HG03039 (cell line): ENCODE measurements around the gene GLYR1.
"Not testable (repeated sequence)": the region's sequence is repeated elsewhere in the genome, so short reads cannot be mapped to it uniquely, and the experiment has no call there.

ENCODE experiments used
- ATAC-seq: cut with Tn5 transposase; IDR thresholded peaks from one replicate; pipeline ENCODE4 v1.9.1; 2021; ENCODE audit warnings: mild to moderate bottlenecking, moderate library complexity; ENCODE audit not compliant: unreplicated experiment

Gene GLYR1

GRCh38 chr16:4795181-4795827, 51.8 kb downstream of the GLYR1 start, which contains the start of gene SMIM22:
Gene SMIM22 (plus strand): TSS chr16:4795369. CDS start chr16:4795735, 366 bp downstream.
- ATAC-seq: no peak

GRCh38 chr16:4792951-4793513, 54.1 kb downstream of the GLYR1 start:
- no peak for ATAC-seq

- ATAC-seq: no peak
These were observed 56.2 kb downstream of the GLYR1 start for GRCh38 chr16:4790871-4791270.

GRCh38 chr16:4790261-4790660, 56.8 kb downstream of the GLYR1 start:
- no peak for ATAC-seq

DNA sequence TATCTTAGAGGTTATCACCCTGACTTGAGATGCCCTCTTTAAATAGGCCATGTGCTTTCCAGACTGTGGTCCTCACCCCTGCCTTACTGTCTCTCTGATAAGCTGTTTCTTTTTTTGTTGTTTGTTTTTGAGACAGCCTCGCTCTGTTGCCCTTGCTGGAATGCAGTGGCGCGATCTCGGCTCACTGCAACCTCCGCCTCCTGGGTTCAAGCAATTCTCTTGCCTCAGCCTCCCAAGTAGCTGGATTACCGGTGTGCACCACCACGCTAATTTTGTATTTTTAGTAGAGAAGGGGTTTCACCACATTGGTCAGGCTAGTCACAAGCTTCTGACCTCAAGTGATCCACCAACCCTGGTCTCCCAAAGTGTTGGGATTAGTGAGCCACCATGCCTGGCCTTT, 58.2 kb downstream of the GLYR1 start:
- no peak for ATAC-seq

GRCh38 chr16:4788489-4788889, 58.6 kb downstream of the GLYR1 start:
- ATAC-seq: no peak

DNA sequence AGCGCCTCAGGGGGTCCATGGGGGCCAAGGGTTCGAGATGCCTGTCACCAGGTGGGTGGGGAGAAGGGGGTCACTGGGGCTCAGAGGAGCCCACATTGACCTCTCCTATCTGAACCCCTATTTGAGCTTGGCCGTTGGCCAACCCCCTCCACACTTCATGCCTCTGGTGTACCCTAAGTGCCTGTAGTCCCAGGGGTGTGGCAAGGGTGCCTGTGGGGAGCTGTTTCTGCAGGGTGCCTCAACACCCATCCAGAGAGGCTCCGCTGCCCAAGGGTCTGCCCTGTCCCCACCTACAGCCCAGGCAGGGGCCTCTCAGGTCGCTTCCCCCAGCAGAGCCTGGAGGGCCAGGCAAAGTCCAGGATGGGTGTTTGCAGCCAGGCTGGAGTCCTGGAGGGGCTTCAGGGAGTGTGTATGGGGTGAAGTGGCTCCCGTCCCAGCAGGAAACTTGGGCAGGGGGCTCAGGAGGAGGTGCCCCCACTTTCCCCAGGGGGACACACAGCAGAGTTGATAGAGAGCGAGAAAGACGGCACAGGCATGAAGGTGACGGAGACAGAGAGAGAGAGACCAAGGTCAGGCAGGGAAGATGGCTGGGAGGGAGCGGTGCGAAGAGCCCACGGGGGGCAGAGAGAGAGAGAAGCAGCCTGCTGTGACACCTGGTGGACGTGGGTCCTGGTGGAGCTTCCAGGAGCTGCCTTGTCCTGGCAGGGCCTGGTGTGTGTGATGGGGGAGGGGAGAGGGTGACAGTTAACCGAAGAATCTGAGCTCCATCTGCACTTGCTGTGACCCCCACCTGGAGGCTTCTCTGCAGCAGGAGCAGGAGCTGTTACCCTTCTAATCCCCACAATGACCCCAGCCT, 59.2 kb downstream of the GLYR1 start, which contains the start of gene SEPTIN12:
Gene SEPTIN12, minus strand, starts transcription at position 719 of the 856 bp plus-strand sequence. Its CDS starts 700 bp downstream, at position 19.
- no peak for ATAC-seq

- ATAC-seq: no peak
These were observed 60.0 kb downstream of the GLYR1 start for GRCh38 chr16:4787068-4787467.

GRCh38 chr16:4785758-4786433, 61.2 kb downstream of the GLYR1 start:
- no peak for ATAC-seq

DNA sequence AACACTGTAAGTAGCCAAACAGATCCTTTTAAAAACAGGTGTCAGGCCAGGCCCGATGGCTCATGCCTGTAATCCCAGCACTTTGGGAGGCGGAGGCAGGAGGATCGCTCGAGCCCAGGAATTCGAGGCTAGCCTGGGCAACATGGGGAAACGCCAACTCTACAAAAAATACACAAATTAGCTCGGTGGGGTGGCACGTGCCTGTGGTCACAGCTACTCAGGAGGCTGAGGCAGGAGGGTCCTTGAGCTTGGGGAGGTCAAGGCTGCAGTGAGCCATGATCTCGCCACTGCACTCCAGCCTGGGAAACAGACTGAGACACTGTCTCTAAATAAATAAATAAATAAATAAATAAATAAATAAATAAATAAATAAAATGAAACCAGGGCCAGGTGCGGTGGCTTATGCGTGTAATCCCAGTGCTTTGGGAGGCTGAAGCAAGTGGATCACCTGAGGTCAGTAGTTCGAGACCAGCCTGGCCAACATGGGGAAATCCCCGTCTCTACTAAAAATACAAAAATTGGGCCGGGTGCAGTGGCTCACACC, 62.6 kb downstream of the GLYR1 start:
- not testable (repeated sequence) for ATAC-seq

DNA sequence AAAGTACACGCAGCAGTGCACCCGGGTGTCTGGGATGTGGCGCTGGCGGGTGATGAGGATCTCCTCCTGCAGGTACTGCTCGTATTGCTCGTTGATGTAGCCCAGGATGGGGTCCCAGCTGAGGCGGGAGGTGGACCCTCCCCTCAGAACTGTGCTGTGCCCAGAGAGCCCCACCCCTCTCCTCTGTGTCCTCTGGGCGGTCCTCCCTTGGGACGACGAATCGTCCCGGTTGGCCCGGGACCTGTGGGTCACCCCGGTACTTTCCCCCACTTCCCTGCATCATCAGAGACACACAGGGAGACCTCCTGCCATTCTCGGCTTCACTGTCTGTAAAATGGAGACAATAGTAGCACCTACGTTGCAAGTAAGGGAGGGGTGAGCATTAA, 63.1 kb downstream of the GLYR1 start:
- no peak for ATAC-seq

DNA sequence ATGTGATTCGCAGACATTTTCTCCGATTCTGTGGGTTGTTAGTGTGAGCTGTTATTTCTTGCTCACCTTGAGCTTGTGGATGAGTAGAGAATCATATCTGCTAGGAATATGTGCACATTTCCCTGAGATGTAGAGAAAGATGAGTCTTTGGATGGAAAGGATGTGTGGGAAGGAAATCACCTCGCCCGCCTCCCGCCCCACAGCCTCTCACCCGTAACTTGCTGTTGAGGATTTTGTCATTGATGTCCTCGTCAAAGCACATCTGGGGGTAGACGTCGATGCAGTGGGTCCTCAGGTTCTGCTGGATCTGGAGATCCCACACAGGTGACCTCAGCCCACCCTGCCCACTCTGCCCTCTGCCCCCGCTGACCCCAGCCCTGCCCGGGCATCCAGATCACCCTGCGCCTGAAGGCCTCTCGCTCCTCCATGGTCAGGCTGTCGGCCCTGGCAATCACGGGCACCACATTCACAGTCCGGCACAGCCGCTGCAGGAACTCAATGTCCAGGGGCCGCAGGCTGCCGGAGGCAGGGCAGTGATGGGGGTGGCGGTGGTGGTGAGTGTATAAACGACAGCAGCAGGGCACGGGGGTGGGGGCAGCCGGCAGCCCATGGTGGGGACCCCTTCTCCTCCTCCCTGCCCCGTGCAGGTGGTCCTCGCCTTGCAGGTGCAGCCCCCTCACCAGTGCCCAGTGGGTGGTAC, 63.7 kb downstream of the GLYR1 start:
- ATAC-seq: no peak

DNA sequence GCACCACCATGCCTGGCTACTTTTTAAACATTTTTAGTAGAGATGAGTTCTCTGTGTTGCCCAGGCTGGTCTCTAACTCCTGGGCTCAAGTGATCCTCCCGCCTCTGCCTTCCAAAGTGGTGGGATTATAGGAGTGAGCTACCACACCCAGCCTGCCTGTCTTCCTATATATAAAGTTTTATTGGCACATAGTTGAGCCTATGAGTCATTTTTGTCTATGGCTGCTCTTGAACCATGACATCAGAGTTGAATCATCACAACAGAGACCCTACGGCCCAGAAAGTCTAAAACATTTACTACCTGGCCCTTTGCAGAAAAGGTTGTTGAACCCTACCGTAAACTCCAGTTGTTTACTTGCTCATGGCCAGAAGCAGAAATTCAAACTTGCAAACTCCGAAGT, 66.9 kb downstream of the GLYR1 start:
- no peak for ATAC-seq

GRCh38 chr16:4778050-4778392, 69.1 kb downstream of the GLYR1 start:
- no peak for ATAC-seq

DNA sequence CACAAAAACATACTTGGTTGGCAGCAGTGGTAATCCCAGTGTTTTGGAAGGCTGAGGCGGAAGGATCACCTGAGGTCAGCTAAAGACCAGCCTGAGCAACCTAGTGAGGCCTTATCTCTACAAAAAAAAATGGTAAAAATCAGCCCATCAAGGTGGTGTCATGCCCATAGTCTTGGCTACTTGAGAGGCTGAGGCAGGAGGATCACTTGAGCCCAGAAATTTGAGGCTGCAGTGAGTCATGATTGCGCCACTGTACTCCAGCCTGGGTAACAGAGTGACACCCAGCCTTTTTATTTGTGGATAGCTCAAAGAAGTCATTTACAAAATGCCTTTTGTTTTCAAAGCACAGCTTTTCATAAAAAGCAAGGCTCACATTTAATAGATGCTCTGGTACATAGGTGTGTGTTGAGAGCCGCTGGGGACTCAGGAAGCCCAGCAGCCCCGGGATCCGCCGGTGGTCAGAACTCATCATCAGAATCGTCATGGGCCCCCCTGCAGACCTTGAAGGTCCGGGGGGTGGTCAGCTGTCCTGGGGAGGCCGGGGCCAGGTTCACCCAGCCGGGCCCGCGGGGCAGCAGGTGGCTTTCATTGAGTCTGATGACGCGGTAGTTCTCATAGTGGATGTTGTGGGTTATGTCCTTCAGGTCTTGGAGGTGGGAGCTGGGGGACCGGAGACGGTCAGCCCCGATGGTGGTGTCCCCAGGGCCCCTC, 69.6 kb downstream of the GLYR1 start:
- no peak for ATAC-seq

DNA sequence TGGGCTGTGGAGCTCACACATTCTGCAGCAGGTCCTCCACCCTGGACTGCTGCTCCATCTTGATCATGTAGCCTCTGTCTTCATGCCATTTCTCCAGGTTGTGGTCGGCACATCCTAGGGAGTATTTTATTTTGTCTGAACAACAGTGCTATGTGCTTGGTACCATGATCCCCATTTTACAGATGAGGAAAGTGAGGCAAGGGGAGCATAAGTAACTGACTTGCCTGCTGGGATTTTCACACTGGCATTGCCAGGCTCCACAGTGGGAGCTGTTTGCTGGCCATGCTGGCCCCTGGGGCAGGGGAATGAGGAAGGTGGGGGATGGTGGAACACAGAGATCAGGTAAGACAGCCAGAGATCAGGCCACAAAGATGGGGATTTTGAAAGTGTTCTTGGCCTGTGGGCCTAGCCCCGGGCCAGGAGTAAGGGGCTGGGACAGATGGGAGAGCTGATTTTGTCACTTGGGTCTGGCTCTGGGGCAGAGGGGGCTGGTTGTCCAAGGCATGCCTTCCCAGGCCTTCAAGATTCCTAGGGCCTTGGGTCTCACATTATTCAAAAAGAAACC, 70.9 kb downstream of the GLYR1 start:
- ATAC-seq: no peak

- ATAC-seq: no peak
These were observed 72.1 kb downstream of the GLYR1 start for GRCh38 chr16:4775005-4775404.

GRCh38 chr16:4772351-4772750, 74.7 kb downstream of the GLYR1 start:
- ATAC-seq: no peak

GRCh38 chr16:4771646-4772045, 75.4 kb downstream of the GLYR1 start:
- ATAC-seq: no peak

GRCh38 chr16:4769306-4769638, 77.8 kb downstream of the GLYR1 start:
- no peak for ATAC-seq
